Measurements from ENCODE around the gene ZNF526.
A peak's percentile ranks its signal among the peaks of the same experiment; 100 is the strongest.

The ZNF526 gene, protein sequence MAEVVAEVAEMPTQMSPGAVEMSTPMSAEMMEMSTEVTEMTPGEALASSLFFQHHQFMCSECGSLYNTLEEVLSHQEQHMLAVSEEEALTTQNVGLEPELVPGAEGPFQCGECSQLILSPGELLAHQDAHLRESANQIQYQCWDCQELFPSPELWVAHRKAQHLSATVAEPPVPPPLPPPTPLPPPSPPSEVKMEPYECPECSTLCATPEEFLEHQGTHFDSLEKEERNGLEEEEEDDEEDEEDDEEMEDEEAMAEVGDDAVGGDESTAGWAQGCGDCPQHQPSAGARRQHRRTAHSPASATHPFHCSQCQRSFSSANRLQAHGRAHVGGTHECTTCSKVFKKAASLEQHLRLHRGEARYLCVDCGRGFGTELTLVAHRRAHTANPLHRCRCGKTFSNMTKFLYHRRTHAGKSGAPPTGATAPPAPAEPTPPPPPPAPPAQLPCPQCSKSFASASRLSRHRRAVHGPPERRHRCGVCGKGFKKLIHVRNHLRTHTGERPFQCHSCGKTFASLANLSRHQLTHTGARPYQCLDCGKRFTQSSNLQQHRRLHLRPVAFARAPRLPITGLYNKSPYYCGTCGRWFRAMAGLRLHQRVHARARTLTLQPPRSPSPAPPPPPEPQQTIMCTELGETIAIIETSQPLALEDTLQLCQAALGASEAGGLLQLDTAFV

DNA sequence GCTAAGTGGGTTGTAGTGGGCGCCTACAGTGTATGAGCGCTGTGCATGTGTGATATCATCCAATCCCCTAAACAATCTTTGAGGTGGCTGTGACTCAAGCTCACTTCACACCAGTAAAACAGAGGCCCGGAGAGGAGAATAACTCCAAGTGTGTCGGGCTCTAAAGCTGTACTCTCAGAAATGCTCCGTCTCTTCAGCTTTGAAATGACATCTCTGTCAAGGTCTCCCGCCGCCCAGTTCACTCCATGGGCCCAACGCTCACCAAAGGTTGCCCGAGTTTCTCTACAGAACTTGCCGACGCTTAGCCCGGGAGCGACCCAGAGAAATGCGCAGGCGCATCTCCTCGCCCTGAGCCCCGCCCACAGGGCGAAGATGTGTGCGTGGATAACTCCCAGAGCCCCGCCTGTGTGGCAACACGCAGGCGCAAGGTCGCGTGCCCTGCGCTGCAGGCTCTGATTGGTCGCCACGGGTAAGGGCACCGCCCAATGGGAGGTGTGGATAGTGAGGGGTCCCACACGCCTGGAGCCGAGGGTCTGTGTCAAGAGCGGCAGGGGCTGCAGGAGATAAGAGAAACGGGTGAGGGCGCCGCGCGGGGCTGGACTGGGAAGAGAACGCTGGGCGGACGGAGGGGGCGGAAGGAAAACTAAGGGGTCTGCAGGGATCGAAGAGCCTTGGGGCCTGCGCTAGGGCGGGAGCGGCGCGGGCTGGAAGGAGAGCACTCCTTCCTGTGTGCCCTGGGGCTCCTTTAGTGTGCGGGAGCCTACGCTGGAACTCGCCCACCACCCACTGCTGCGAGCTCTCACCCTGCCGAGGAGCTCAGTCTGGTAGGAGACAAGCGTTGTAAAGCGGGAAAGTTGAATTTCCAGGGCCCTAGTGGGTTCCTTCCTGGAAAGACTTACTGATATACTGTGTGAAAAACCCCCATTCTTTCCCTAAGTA, at the start of gene ZNF526:
Gene ZNF526 (plus strand): TSS at position 501 of the 939 bp plus-strand sequence. CDS start 4,092 bp downstream, outside the sequence.
- TF ChIP-seq, protein P1, sequence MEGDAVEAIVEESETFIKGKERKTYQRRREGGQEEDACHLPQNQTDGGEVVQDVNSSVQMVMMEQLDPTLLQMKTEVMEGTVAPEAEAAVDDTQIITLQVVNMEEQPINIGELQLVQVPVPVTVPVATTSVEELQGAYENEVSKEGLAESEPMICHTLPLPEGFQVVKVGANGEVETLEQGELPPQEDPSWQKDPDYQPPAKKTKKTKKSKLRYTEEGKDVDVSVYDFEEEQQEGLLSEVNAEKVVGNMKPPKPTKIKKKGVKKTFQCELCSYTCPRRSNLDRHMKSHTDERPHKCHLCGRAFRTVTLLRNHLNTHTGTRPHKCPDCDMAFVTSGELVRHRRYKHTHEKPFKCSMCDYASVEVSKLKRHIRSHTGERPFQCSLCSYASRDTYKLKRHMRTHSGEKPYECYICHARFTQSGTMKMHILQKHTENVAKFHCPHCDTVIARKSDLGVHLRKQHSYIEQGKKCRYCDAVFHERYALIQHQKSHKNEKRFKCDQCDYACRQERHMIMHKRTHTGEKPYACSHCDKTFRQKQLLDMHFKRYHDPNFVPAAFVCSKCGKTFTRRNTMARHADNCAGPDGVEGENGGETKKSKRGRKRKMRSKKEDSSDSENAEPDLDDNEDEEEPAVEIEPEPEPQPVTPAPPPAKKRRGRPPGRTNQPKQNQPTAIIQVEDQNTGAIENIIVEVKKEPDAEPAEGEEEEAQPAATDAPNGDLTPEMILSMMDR (conservative IDR thresholded peaks at IDR 0.05), result no peak
- TF ChIP-seq ZFX (IDR thresholded peaks at IDR 0.05), result no peak; the same call in 1 of the 2 replicates
- peak within 1 kb of the TSS; percentile 90 for H3K27ac ChIP-seq

DNA sequence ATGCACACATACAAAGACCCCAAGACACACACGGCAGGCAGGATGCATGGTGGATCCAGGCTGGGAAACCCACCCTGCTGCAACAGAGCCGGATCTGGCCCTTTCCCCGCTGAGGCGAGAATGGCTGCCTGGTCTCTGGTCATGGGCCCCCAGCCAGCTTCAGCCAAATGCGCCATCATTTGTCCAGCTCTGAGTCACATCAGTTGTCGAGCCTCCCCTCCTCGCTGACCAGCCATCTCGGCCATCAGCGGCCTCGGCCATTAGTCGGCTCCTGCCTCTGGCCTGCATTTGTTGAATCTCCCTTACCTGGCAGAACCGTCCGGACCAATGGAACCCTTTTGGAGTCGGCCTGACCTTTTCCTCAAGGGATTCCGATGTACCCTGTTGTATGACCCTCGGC, 49.4 kb upstream of the ZNF526 start:
- H3K27ac ChIP-seq, result no peak overlapping the region
- no peak for TF ChIP-seq ZFX (IDR thresholded peaks at IDR 0.05)
- TF ChIP-seq, protein P1 (conservative IDR thresholded peaks at IDR 0.05), result no peak

DNA sequence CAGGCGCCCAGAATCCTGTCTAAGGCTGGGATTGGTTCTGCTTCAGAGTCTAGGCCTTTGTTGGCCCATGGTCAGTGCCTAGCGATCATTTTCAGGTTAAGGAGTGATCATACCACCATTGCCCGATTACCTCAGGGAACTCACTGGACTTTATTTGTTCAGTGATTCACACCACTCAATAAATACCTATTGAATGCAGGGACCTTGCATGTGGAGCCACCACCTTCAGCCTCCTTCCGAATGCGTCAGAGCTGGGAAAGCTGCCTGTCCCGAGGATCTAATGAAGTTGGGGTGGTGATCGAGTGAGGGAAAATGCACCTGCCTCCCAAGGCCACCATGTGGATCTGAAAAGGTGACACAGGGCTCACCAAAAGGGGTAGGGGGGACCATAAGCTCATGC, 47.9 kb upstream of the ZNF526 start:
- no peak overlapping the region for H3K27ac ChIP-seq
- TF ChIP-seq, protein P1 (conservative IDR thresholded peaks at IDR 0.05), result no peak
- TF ChIP-seq ZFX (IDR thresholded peaks at IDR 0.05), result no peak

DNA sequence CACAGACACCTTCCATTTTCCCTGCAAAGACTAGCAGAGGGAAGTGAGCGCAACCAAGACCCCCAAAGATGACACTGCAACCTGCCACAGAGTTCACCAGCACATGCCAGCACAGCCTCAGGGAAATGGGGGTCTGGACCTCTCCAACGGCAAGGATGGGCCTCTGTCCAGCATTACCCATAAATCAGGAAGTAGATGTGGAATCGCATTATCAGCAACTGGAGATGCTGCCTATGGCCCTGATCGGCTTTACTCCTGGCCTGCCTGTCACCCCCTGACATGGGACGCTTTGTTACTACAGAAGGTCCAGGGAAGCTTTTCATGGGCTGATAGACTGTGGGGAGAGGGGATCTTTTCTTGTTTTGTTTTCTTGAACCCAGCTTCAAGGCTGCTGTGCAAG, 46.4 kb upstream of the ZNF526 start:
- TF ChIP-seq ZFX (IDR thresholded peaks at IDR 0.05), result no peak
- TF ChIP-seq, protein P1 (conservative IDR thresholded peaks at IDR 0.05), result no peak
- H3K27ac ChIP-seq, result no peak overlapping the region

DNA sequence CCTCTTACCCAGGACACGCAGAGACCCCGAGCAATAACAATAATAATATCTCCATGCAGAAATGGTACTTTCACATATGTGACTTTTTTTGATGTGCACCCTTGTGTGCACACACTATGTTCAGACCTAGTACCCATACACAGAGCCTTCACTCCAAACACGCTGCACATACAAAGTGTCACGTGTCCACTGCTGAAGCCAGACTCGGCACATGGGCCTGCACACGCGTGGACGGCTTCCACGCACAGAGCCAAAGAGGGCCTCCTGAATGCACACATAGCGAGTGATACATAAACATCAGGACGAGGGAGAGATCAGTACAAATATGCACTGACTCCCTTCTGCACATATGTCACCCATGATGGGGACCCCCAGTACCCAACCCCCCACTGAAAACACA, 45.9 kb upstream of the ZNF526 start:
- no peak overlapping the region for H3K27ac ChIP-seq
- TF ChIP-seq, protein P1 (conservative IDR thresholded peaks at IDR 0.05), result no peak
- no peak for TF ChIP-seq ZFX (IDR thresholded peaks at IDR 0.05)

DNA sequence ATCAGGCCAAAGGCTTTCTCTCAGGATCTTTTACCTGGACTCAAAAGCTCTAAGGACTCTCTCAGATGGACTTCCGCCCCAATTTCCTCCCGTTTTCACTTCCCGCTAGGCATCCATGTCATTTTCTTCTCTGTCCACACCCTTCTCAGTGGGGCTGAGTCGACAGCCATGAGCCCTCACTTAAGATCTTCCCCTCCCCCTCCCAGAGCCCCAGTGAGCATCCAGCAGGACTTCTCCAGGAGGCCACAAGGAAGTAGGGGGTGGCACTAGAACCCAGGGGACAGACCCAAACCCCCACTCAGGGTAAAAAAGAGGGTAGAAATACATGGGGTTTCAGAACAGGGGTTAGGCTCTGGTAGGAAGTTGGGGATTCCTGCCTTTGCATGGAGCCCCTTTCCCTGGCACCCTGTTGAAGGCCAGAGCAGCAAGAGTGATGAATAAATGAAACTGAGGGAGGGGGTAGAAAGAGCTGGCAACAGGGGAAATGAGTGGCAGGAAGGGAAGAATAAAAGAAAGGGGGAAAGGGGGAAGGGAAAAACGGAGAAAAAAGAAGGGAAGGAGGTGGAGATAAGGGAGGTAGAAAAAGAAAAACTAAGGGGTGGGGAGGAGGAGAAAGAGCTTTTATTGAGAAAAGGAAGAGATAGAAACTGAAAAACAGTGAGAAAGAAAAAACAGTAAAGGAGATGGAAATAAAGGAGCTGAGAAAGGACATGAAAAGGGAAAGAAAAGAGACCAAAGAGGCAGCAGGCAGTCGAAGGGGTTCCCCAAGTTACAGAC, 45.0 kb upstream of the ZNF526 start:
- TF ChIP-seq, protein P1 (conservative IDR thresholded peaks at IDR 0.05), result no peak
- TF ChIP-seq ZFX (IDR thresholded peaks at IDR 0.05), result no peak
- no peak overlapping the region for H3K27ac ChIP-seq
